WI38 (cell line): ENCODE results near the gene UGT1A6.

Source experiments
- H3K4me3 ChIP-seq: 2 replicates; pipeline ENCODE4 v1.5.1; 2011; ENCODE audit warnings: low read depth, mild to moderate bottlenecking, control low read depth, low read length
- CTCF ChIP-seq: IDR thresholded peaks from 2 replicates; pipeline ENCODE4 v1.5.1; 2012; ENCODE audit warnings: low read depth, mild to moderate bottlenecking, control low read depth, low read length

UGT1A6 gene

GRCh38 chr2:233772583-233772982 lies 79.9 kb downstream of the UGT1A6 start:
- no peak for TF ChIP-seq CTCF
- H3K4me3 ChIP-seq: no peak overlapping the region

GRCh38 chr2:233773854-233774253 lies 81.2 kb downstream of the UGT1A6 start:
- H3K4me3 ChIP-seq: no peak overlapping the region
- TF ChIP-seq CTCF: no peak

- H3K4me3 ChIP-seq: no peak overlapping the region
- TF ChIP-seq CTCF: no peak
Observed at GRCh38 chr2:233775414-233775813, 82.7 kb downstream of the UGT1A6 start.

GRCh38 chr2:233778030-233778429 lies 85.3 kb downstream of the UGT1A6 start, which contains the start of gene MROH2A:
Gene MROH2A, plus strand, starts transcription at chr2:233778330. Its CDS starts 1,029 bp downstream, at chr2:233779359.
- no peak for TF ChIP-seq CTCF
- H3K4me3 ChIP-seq: no peak within 1 kb of the TSS

GRCh38 chr2:233779722-233780121 lies 87.0 kb downstream of the UGT1A6 start:
- no peak for TF ChIP-seq CTCF
- no peak overlapping the region for H3K4me3 ChIP-seq

GRCh38 chr2:233780771-233781170 lies 88.1 kb downstream of the UGT1A6 start:
- no peak overlapping the region for H3K4me3 ChIP-seq
- no peak for TF ChIP-seq CTCF

GRCh38 chr2:233789554-233789953 lies 96.9 kb downstream of the UGT1A6 start:
- TF ChIP-seq CTCF: no peak
- no peak overlapping the region for H3K4me3 ChIP-seq
